Endothelial cell of umbilical vein (primary cell): ENCODE measurements around the gene UBXN2A. TPM values are rescaled to one million over a fixed set of nuclear protein-coding genes. Genes with fewer than 3 reads are reported as not detected.

ENCODE experiments used
- BruUV-seq: library from RNA; stranded (reverse); fragments of 400-500 nt; replicated peaks from 2 replicates; lab custom pipeline; 2021; lab: Mats Ljungman, UMichigan
- CTCF ChIA-PET: fragments of 300-600, 350-600 bp; sonication (Branson Sonifier 250); formaldehyde crosslinking; loops from one replicate; lab custom pipeline; 2021; ENCODE audit warnings: antibody characterized with exemption, inconsistent platforms; lab: Charles Lee
- POLR2A ChIA-PET: fragments of 300-600, 350-600 bp; sonication (Branson Sonifier 250); formaldehyde crosslinking; loops from one replicate; lab custom pipeline; 2021; ENCODE audit warnings: antibody characterized with exemption, inconsistent platforms; lab: Charles Lee
- DNase-seq: peaks from one replicate; pipeline ENCODE4 v3.0.0-alpha.2; 2011; ENCODE audit warnings: low read depth, low spot score
- FAIRE-seq: peaks from 2 replicates; lab custom pipeline; 2011; peaks lifted over from hg19 to GRCh38; lab: Jason Lieb, UNC
- H2AFZ ChIP-seq: 2 replicates; pipeline ENCODE4 v1.6.0; 2012; ENCODE audit warnings: low read depth, low read length, control low read depth, inconsistent platforms
- H3K27ac ChIP-seq: 2 replicates; pipeline ENCODE4 v1.5.1; 2011; ENCODE audit warnings: low read depth, mild to moderate bottlenecking, control low read depth, low read length, moderate library complexity; ENCODE audit not compliant: insufficient read depth
- H3K27me3 ChIP-seq, 2 experiments: 2 replicates each; pipeline versions ENCODE4 v1.6.0 to v1.6.1; 2011; ENCODE audit warnings: low read length in 2 of 2, mixed read lengths in 1 of 2; ENCODE audit not compliant: control insufficient read depth in 2 of 2, insufficient read depth in 2 of 2
- H3K36me3 ChIP-seq, 2 experiments: 2 replicates in 1 of 2; 3 replicates in 1 of 2; pipeline ENCODE4 v1.5.1; 2011; ENCODE audit warnings: low read length in 2 of 2, mild to moderate bottlenecking in 1 of 2, moderate library complexity in 1 of 2; ENCODE audit not compliant: control insufficient read depth in 2 of 2, insufficient read depth in 2 of 2; ENCODE audit errors: extremely low read depth in 1 of 2
- H3K4me1 ChIP-seq: 3 replicates; pipeline ENCODE4 v1.5.1; 2011; ENCODE audit warnings: mild to moderate bottlenecking, low read length; ENCODE audit not compliant: control insufficient read depth, insufficient read depth; ENCODE audit errors: extremely low read depth
- H3K4me2 ChIP-seq: 2 replicates; pipeline ENCODE4 v1.6.1; 2011; ENCODE audit warnings: low read length, control low read depth, mixed read lengths; ENCODE audit not compliant: insufficient read depth
- H3K4me3 ChIP-seq, 3 experiments: fragments of 200-600 bp in 1 of 3; sonication (generic), shearing (Covaris generic) in 1 of 3; replicated peaks in 1 of 3; 2 replicates each; pipeline ENCODE4 v1.5.1; 2011 to 2016; ENCODE audit warnings: control low read depth in 3 of 3, low read length in 3 of 3, mild to moderate bottlenecking in 2 of 3, inconsistent platforms in 1 of 3, low read depth in 1 of 3, moderate library complexity in 1 of 3; ENCODE audit not compliant: insufficient read depth in 1 of 3
- H3K79me2 ChIP-seq: 2 replicates; pipeline ENCODE4 v1.6.0; 2012; ENCODE audit warnings: low read length, inconsistent platforms; ENCODE audit not compliant: control insufficient read depth, insufficient read depth
- H3K9ac ChIP-seq: replicated peaks from 2 replicates; pipeline ENCODE3; 2011; ENCODE audit warnings: low read length, control low read depth; ENCODE audit not compliant: insufficient read depth; ENCODE audit errors: extremely low read depth
- H3K9me1 ChIP-seq: replicated peaks from 3 replicates; pipeline ENCODE4 v1.6.0; 2011; ENCODE audit warnings: mild to moderate bottlenecking, low read length; ENCODE audit not compliant: control insufficient read depth, insufficient read depth; ENCODE audit errors: extremely low read depth
- H3K9me3 ChIP-seq: replicated peaks from 2 replicates; pipeline ENCODE4 v1.5.1; 2012; ENCODE audit warnings: low read length, inconsistent platforms; ENCODE audit not compliant: control insufficient read depth, insufficient read depth
- H4K20me1 ChIP-seq: replicated peaks from 2 replicates; pipeline ENCODE3; 2011; ENCODE audit warnings: mild to moderate bottlenecking, low read length; ENCODE audit not compliant: control insufficient read depth, insufficient read depth; ENCODE audit errors: extremely low read depth
- EZH2 ChIP-seq: IDR thresholded peaks from 2 replicates; pipeline ENCODE4 v1.6.1; 2012; ENCODE audit warnings: borderline replicate concordance, low read depth, mild to moderate bottlenecking, moderate library complexity, low read length, inconsistent platforms; ENCODE audit not compliant: severe bottlenecking
- GATA2 ChIP-seq: IDR thresholded peaks from 2 replicates; pipeline ENCODE4 v1.7.0; 2011; ENCODE audit warnings: low read depth, mild to moderate bottlenecking, moderate library complexity, mixed read lengths, low read length; ENCODE audit not compliant: insufficient read length, insufficient read depth
- POLR2A ChIP-seq: IDR thresholded peaks from 2 replicates; pipeline ENCODE4 v1.6.1; 2012; ENCODE audit warnings: low read depth, mild to moderate bottlenecking, control low read depth, low read length
- POLR2AphosphoS5 ChIP-seq: IDR thresholded peaks from 2 replicates; pipeline ENCODE4 v1.6.1; 2012; ENCODE audit warnings: low read depth, mild to moderate bottlenecking, control low read depth, low read length, moderate library complexity; ENCODE audit not compliant: insufficient read depth
- dilution Hi-C: fragments of 300-500 bp; cut with MboI; formaldehyde crosslinking; loops from one replicate; pipeline ENCODE4 v1.15.0; 2019; ENCODE audit warnings: low sequenced_read_pairs; ENCODE audit not compliant: extremely low pct_ligation_motif_present
- intact Hi-C: fragments of 100-400 bp; cut with micrococcal nuclease; formaldehyde crosslinking; loops from one replicate; pipeline ENCODE4 v1.10.0; 2022
- polyA plus RNA-seq, 4 experiments: library from polyadenylated mRNA; depleted of rRNA in 3 of 4; stranded (reverse) in 3 of 4; unstranded in 1 of 4; fragments of >200 nt; gene quantifications; 2 replicates each; pipeline versions ENCODE4 v1.2.1 to v1.2.3, GENCODE V29; 2011 to 2012; ENCODE audit warnings: missing spikeins in 1 of 4
- total RNA-seq: library from RNA; stranded (reverse); gene quantifications from 2 replicates; pipeline ENCODE4 v1.2.3, GENCODE V29; 2021
- TF ChIP-seq, protein P1 (sequence below), 2 donors: IDR thresholded peaks; 1 replicate in 1 of 2; 2 replicates in 1 of 2; pipeline ENCODE4 v1.5.1; 2011; ENCODE audit warnings: low read length in 2 of 2, mild to moderate bottlenecking in 2 of 2, moderate library complexity in 2 of 2, control low read depth in 1 of 2, inconsistent platforms in 1 of 2, low read depth in 1 of 2; ENCODE audit not compliant: insufficient read depth in 1 of 2; ENCODE audit errors: extremely low read depth in 1 of 2

UBXN2A gene
- total and polyA plus RNA-seq, 2 donors (not counting 3 experiments of a cell fraction or from before 2014, with no cell fraction given) = 3.6 to 19.0 TPM

DNA sequence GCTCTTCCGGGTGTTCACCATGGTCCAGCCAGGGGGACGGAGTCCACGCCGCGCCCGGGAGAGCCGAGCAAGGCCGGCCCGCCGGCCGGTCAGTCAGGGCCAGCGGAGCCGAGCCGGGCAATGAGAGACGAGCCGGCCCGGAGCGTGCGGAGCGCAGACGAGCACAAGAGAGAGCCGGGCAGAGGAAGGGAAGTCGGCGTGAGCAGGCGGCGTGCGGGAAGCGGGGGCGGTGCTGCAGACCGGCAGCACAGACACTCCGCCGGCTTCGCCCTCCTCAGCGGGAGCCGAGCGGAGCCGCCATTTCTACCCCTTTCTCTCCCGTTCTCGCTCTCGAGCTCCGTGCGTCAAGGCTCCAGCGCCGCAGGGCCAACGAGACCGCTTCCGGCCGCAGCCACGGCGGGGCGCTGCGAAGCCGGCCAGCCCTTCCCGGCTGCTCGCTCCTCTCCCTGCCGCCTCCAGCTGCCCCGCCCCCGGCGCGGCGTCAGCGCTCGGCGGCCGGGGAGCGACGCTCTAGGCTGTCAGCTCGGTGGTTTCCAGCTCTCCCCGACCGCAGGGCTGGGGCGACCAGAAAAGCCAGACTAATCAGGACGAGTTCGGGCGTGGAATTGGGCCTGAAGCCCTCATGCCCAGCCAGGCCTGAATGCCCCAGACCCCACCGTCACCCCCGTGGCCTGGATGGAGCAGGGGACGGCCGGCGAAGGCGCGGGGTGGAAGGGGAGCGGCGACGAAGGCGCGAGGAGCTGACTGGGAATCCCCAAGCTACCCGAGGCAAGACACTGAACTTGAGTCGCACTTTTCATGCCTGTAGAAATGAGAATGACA, 13.3 kb upstream of the UBXN2A start, which contains the start of gene ATAD2B:
Gene ATAD2B, minus strand, starts transcription at position 374 of the 822 bp plus-strand sequence. Its CDS starts 353 bp downstream, at position 21.
- Histone ChIP-seq H4K20me1 (peaks cover 3% of the 10 kb centered on the region), H3K27me3 (no peaks in the 10 kb centered on the region), H3K9ac (peak within 1 kb of the TSS; percentile 91), H3K27ac (peak within 1 kb of the TSS; percentile 82), H3K79me2 (peaks cover 48% of the 10 kb centered on the region), H2AFZ (peak within 1 kb of the TSS; percentile 91), H3K9me1 (no peaks in the 10 kb centered on the region), H3K4me3 (peak within 1 kb of the TSS; percentile 73 to 79 (median 78)), H3K4me2 (peak within 1 kb of the TSS; percentile 95), H3K36me3 (no peaks in the 10 kb centered on the region), H3K4me1 (peaks cover 23% of the 10 kb centered on the region), H3K9me3 (no peaks in the 10 kb centered on the region)
- CTCF ChIA-PET = interaction anchor here (0.6 to 4.8 kb wide), 44 partner anchors 9 to 283 kb away, joined by 3 to 68 read pairs (median 5); partner anchors contain the start of genes SF3B6, TP53I3, UBXN2A and WDCP
- DNase-seq = peak; percentile 96
- dilution Hi-C loops (no loop called here), intact Hi-C loops (loop anchor here (1.0 to 10.0 kb wide), 9 partner anchors 13 to 438 kb away; partner anchors contain the start of genes ITSN2, SF3B6, TP53I3 and UBXN2A)
- FAIRE-seq = peak; percentile 83
- TF ChIP-seq GATA2 (no peak), POLR2AphosphoS5 (peak; percentile 91), EZH2 (no peak), POLR2A (peak; percentile 82)
- TF ChIP-seq, protein P1, sequence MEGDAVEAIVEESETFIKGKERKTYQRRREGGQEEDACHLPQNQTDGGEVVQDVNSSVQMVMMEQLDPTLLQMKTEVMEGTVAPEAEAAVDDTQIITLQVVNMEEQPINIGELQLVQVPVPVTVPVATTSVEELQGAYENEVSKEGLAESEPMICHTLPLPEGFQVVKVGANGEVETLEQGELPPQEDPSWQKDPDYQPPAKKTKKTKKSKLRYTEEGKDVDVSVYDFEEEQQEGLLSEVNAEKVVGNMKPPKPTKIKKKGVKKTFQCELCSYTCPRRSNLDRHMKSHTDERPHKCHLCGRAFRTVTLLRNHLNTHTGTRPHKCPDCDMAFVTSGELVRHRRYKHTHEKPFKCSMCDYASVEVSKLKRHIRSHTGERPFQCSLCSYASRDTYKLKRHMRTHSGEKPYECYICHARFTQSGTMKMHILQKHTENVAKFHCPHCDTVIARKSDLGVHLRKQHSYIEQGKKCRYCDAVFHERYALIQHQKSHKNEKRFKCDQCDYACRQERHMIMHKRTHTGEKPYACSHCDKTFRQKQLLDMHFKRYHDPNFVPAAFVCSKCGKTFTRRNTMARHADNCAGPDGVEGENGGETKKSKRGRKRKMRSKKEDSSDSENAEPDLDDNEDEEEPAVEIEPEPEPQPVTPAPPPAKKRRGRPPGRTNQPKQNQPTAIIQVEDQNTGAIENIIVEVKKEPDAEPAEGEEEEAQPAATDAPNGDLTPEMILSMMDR (IDR thresholded peaks at IDR 0.05; ENCODE audit: extremely low read depth in 1 of 2, insufficient read depth in 1 of 2, low read depth in 1 of 2, low read length in 2 of 2) = peak; percentile 85 to 89
- POLR2A ChIA-PET = interaction anchor here (0.6 to 2.1 kb wide), 8 partner anchors 9 to 240 kb away, joined by 3 to 15 read pairs (median 4); partner anchors contain the start of genes UBXN2A and WDCP
- BruUV-seq = TSS peak; percentile 18
